Fibroblast of the conjunctiva (primary cell): ENCODE measurements around the gene CTAGE1.

Experiments
- DNase-seq: peaks from one replicate; pipeline ENCODE4 v3.0.0-alpha.2; 2010; ENCODE audit warnings: low read depth

The CTAGE1 gene

DNA sequence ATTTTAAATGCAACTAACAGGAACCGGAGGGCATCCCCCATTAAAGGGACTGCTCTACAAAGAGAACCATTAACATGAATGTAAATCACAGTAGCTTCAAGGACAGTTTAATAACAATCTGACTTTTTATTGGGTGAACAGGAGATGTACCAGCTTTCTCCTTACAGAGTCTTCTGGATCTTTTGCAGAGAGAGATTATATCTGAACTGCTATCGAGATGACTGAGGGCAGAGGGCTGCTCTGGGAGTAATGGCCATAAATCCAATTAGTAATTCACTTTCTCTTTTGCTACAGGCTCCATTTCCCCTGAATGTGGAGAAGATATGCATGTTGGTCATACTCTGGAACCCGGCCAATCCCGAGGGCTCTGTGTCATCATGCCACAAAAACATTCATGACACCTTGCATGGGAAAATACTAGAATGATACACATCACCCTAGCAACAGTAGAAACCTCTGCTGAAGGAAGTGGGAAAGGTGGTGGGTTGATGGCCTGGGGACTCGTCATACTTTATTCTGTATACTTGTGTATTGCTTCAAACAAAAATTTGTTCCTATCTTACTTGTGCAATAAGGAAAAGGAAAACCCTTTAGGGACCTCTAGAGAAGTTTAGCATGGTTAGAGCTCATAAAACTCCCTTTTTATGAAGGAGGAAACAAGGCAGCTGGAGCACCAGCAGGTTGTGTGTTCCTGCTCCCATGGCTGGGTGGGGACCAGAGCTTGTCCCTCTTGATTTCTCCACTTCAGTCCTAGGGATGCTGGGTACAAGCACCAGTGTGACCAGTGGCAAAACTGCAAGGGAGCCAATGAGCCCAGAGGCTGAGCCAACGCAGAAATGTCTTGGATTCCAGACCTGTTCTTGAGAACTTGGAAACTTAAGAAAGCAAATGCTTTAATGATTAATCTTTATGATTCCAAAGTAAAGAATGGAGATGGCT is 26.0 kb downstream of the CTAGE1 start:
- peak; percentile 13 for DNase-seq

GRCh38 chr18:22387787-22388186 is 29.9 kb downstream of the CTAGE1 start:
- DNase-seq, result no peak

DNA sequence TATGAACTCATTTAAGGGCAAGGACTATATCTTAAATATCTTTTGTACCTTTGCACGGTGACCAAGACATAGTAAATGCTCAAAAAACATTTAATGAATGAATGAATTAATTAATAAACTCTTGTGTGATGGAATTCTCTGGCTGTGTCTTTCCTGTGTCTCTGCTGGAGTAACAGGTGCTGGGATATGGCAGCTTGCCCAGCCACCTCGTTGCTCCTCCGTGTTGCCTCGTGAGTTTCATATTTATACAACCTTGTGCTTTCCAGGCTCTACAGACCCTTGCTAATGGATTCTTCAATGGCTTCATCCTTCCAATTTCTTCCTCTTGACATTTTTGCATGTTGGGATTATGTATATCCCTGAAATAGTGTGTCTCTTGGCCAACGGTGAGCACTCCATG is 30.4 kb downstream of the CTAGE1 start:
- DNase-seq, result no peak

- DNase-seq, result peak; percentile 33
Observed at GRCh38 chr18:22385718-22386117, 32.0 kb downstream of the CTAGE1 start.

GRCh38 chr18:22378672-22379282 is 38.9 kb downstream of the CTAGE1 start:
- DNase-seq, result no peak

DNA sequence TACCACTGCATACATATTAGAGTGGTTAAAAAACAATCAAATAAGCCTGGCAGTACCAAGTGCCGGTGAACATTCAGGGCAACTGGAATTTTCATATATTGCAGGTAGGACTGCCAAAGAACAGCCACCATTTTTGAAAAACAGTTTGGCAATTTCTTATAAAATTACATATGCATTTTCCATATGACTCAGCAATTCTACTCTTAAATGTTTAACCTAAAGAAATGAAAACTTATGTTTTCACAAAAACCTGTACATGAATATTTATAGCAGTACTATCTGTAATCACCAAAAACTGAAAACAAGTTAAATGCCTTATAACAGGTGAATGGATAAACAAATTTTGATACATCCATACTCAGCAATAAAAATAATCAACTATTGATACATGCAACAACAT is 39.9 kb downstream of the CTAGE1 start:
- no peak for DNase-seq

DNA sequence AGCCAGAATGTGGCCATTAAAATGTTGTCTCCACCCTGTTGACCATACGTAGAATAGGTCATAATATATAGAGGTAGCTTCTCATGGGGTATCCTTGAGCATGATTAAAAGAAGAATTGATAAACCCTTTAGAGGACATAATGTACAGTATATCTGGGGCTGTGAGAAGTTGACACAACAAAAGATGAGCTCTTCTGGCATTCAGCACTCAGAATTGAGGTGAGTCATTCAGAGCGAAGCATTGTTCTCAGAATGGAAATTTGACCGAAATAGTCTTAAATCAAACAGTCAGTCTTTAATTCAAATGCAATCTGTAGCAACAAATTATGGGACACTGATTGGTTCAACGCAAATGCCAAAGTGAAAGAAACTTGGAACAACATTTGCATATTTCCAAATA is 47.3 kb downstream of the CTAGE1 start:
- no peak for DNase-seq

GRCh38 chr18:22368021-22368420 is 49.7 kb downstream of the CTAGE1 start:
- no peak for DNase-seq

GRCh38 chr18:22367303-22367702 is 50.4 kb downstream of the CTAGE1 start:
- DNase-seq, result no peak

- no peak for DNase-seq
Observed at GRCh38 chr18:22363867-22364463, 53.8 kb downstream of the CTAGE1 start.
